ENCODE data around the gene VPS13A.

Gene VPS13A

DNA sequence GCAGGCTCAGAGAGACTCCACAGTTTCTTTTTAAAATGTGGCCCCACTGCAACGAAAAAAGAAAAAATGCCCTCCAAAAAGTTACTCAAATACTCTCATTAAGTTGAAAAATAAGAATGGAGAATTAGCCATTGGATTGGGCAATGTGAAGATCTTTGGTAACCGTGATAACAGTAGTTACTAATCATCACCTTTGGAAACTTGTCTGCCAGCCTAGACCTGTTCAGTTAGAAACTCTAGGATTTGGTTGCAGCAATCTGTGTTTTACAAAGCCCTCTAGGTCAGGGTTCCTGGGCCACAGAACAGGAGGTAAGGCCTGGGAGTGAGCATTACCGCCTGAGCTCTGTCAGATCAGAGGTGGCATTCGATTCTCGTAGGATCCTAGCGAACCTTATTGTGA is 34.2 kb downstream of the VPS13A start:
- DNase-seq (ENCODE audit: low spot score) = no peak
- TF ChIP-seq, protein P1, sequence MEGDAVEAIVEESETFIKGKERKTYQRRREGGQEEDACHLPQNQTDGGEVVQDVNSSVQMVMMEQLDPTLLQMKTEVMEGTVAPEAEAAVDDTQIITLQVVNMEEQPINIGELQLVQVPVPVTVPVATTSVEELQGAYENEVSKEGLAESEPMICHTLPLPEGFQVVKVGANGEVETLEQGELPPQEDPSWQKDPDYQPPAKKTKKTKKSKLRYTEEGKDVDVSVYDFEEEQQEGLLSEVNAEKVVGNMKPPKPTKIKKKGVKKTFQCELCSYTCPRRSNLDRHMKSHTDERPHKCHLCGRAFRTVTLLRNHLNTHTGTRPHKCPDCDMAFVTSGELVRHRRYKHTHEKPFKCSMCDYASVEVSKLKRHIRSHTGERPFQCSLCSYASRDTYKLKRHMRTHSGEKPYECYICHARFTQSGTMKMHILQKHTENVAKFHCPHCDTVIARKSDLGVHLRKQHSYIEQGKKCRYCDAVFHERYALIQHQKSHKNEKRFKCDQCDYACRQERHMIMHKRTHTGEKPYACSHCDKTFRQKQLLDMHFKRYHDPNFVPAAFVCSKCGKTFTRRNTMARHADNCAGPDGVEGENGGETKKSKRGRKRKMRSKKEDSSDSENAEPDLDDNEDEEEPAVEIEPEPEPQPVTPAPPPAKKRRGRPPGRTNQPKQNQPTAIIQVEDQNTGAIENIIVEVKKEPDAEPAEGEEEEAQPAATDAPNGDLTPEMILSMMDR (IDR thresholded peaks at IDR 0.05; ENCODE audit: extremely low read depth, insufficient read depth, missing control alignments) = no peak
- in situ Hi-C loops (cut with MboI; ENCODE audit: low pct_unique_long_range_greater_than_20kb, low sequenced_read_pairs, unreplicated experiment) = no loop called here

DNA sequence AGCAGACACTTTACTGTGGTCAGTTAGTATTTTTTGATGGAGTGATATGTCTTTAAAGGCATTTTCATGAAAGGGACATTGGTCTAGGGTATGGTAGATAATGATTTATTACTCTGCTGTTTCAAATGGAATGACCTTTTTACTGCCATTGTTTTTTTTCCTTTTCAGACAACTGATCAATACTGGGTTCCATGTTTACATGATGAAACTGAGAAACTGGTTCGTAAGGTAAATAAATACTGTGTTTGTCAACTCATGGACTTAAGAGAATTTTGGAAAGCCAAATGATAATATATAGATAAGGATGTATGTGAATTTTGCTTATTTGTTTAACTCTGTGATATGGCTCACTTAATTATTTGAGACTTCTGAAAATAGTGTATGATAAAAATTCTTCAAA is 35.5 kb downstream of the VPS13A start:
- in situ Hi-C loops (cut with MboI; ENCODE audit: low pct_unique_long_range_greater_than_20kb, low sequenced_read_pairs, unreplicated experiment) = no loop called here
- TF ChIP-seq, protein P1 (IDR thresholded peaks at IDR 0.05; ENCODE audit: extremely low read depth, insufficient read depth, missing control alignments) = no peak
- no peak for DNase-seq (ENCODE audit: low spot score)

DNA sequence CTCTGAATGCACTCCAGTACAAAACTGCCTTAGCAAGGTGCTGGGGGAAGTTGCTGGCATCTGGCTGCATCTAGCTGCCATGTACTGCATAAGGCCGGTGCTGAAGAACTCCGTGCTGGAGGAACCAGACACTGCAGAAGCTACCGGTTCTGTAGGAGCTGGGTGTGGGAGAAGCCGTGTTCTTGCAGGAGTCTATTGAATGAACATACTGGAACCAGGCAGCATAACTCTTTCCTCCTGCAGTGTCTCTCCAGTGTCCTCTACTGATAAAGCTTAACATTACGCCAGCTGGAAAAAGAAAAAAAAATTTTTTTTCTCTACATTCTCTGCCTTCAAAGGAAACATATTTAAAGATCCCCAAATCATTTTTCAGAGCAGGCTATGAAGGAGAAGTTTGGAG is 38.5 kb downstream of the VPS13A start:
- TF ChIP-seq, protein P1 (IDR thresholded peaks at IDR 0.05; ENCODE audit: extremely low read depth, insufficient read depth, missing control alignments) = peak; percentile 14
- in situ Hi-C loops (cut with MboI; ENCODE audit: low pct_unique_long_range_greater_than_20kb, low sequenced_read_pairs, unreplicated experiment) = no loop called here
- no peak for DNase-seq (ENCODE audit: low spot score)

DNA sequence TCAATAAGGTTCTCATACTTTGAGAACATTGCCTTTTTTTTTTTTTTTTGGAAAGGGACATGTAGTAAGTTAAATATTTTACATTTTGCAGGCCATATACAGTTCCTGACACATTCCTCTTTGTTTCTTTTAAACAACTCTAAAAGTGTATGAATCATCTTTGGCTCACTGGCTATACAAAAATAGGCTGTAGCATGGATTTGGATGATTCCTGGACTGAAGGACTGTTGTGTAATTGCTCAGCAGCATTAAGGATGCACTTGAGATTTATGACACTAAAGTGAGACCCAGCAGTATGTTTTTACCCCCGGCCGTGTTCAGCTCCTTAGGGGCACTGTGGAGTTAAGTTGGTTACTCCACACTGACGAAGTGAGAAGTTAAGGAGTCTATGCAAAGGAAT is 41.3 kb downstream of the VPS13A start:
- in situ Hi-C loops (cut with MboI; ENCODE audit: low pct_unique_long_range_greater_than_20kb, low sequenced_read_pairs, unreplicated experiment) = no loop called here
- no peak for DNase-seq (ENCODE audit: low spot score)
- TF ChIP-seq, protein P1 (IDR thresholded peaks at IDR 0.05; ENCODE audit: extremely low read depth, insufficient read depth, missing control alignments) = no peak

DNA sequence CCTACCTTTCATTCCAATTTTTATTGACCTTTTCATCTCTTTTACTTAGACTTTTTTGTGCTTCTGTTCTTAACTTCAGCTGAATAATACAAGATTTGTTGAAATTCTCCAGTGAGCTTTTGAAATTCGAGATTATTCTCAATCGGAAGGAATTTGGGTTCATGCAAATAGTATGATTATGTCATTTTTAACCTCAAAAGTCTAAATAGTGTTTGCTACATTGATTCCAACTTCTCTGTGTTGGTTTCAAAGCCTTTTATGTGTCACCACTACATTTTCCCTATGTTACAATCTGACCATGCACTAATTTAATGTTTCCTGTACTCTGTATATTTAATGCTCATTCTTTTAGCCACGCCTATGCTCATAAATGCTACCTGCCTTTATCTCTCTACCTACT is 44.1 kb downstream of the VPS13A start:
- TF ChIP-seq, protein P1 (IDR thresholded peaks at IDR 0.05; ENCODE audit: extremely low read depth, insufficient read depth, missing control alignments) = no peak
- in situ Hi-C loops (cut with MboI; ENCODE audit: low pct_unique_long_range_greater_than_20kb, low sequenced_read_pairs, unreplicated experiment) = no loop called here
- no peak for DNase-seq (ENCODE audit: low spot score)

DNA sequence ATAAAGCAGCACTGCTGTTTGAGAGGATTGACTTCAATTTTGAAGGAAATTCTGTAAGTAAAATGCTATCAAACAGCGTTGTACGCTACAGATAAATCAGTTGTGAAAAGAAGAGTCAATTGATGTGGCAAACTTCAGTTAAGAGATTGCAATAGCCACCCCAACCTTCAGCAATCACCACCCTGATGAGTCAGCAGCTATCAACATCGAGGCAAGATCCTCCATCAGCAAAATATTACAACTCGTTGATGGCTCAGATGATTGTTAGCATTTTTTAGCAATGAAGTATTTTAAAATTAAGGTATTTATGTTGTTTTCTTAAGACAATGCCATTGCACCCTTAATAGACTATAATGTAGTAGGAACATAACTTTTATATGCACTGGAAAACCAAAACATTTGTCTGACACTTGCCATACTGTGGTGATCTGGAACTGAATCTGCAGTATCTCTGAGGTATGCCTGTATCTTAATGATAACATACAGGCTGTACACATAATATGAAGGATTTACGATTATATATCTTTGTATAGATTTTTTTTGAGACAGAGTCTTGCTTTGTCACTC is 47.5 kb downstream of the VPS13A start:
- TF ChIP-seq, protein P1 (IDR thresholded peaks at IDR 0.05; ENCODE audit: extremely low read depth, insufficient read depth, missing control alignments) = no peak
- DNase-seq (ENCODE audit: low spot score) = no peak
- in situ Hi-C loops (cut with MboI; ENCODE audit: low pct_unique_long_range_greater_than_20kb, low sequenced_read_pairs, unreplicated experiment) = no loop called here

DNA sequence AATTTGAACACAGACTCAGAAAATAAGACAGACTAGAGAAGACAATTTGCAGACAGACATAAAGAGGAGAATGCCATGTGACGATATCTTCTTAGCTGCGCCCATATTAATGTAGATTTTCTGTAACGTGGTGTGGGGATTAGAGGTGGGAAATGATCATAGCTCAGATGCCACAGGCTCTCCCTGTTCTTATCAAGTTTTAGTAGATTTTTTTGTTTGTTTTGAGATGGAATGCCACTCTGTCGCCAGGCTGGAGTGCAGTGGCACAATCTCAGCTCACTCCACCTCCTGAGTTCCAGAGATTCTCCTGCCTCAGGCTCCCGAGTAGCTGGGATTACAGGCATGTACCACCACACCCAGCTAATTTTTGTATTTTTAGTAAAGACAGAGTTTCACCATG is 59.4 kb downstream of the VPS13A start:
- TF ChIP-seq, protein P1 (IDR thresholded peaks at IDR 0.05; ENCODE audit: extremely low read depth, insufficient read depth, missing control alignments) = no peak
- DNase-seq (ENCODE audit: low spot score) = no peak
- in situ Hi-C loops (cut with MboI; ENCODE audit: low pct_unique_long_range_greater_than_20kb, low sequenced_read_pairs, unreplicated experiment) = no loop called here
